Left lung (tissue), 10 donors: ENCODE measurements around the gene LYZL6. TPM values are rescaled to one million over a fixed set of nuclear protein-coding genes. Genes with fewer than 3 reads are reported as not detected.
A peak's percentile ranks its signal among the peaks of the same experiment; 100 is the strongest.

ENCODE experiments used
- ATAC-seq: fragments of 200-7000 bp; cut with Tn5 transposase; one replicate; pipeline ENCODE4 v1.9.1; 2020; ENCODE audit warnings: moderate library complexity
- DNase-seq, 4 donors: peaks; one replicate each; pipeline ENCODE4 v3.0.0-alpha.2; 2013 to 2020
- H3K27ac ChIP-seq, 2 donors: fragments of 200-600 bp; sonication (generic) in 1 of 2; one replicate each; pipeline versions ENCODE4 v1.5.0 to v1.8.0; 2020 to 2021
- H3K27me3 ChIP-seq, 2 donors: fragments of 200-600 bp; sonication (generic) in 1 of 2; one replicate each; pipeline versions ENCODE4 v1.5.0 to v1.8.0; 2020 to 2021
- H3K36me3 ChIP-seq, 2 donors: fragments of 200-600 bp; sonication (generic) in 1 of 2; one replicate each; pipeline versions ENCODE4 v1.5.0 to v1.8.0; 2020 to 2021
- H3K4me1 ChIP-seq, 2 donors: fragments of 200-600 bp; one replicate each; pipeline ENCODE4 v1.8.0; 2021
- H3K4me3 ChIP-seq, 2 donors: fragments of 200-600 bp; sonication (generic) in 1 of 2; one replicate each; pipeline versions ENCODE4 v1.5.0 to v1.8.0; 2020 to 2021; ENCODE audit warnings: mild to moderate bottlenecking in 1 of 2
- H3K9me3 ChIP-seq, 2 donors: fragments of 200-600 bp; sonication (generic) in 1 of 2; one replicate each; pipeline versions ENCODE4 v1.5.0 to v1.8.0; 2020 to 2021
- CTCF ChIP-seq, 2 donors: fragments of 200-600 bp; sonication (generic) in 1 of 2; IDR thresholded peaks; one replicate each; pipeline versions ENCODE4 v1.5.0 to v1.8.0; 2021; ENCODE audit warnings: antibody characterized with exemption in 2 of 2
- intact Hi-C, 2 donors: fragments of 100-400 bp; cut with DNase I; formaldehyde crosslinking; loops; one replicate each; pipeline versions ENCODE4 v1.11.2 to v1.14.2; 2022
- polyA plus RNA-seq, 6 donors: library from polyadenylated mRNA; unstranded; fragments of 120-200 nt; gene quantifications; one replicate each; pipeline ENCODE4 v1.2.1, GENCODE V29; 2013; ENCODE audit not compliant: insufficient read length in 6 of 6
- total RNA-seq, 2 donors: library from RNA; stranded (reverse); fragmentation: NEBNext Ultra II Directional; extraction: Animal tissue kit (Norgen Biotek cat#: 25700); gene quantifications; one replicate each; pipeline ENCODE4 v1.2.1, GENCODE V29; 2021
- donor health status: DM: no; HTN: yes; CAD: no.
- donor health status: DM: no; HTN: no; CAD: no.

The LYZL6 gene
- total and polyA plus RNA-seq, 8 donors: not detected

- no peak for TF ChIP-seq CTCF (IDR thresholded peaks at IDR 0.05)
- ATAC-seq: no peak
- H3K27me3 ChIP-seq: no peaks in the 10 kb centered on the region
- no peaks in the 10 kb centered on the region for H3K9me3 ChIP-seq
- no peak for DNase-seq
- H3K4me1 ChIP-seq: peaks cover 0 to 32% of the 10 kb centered on the region in 2 donors
- H3K4me3 ChIP-seq: no peak overlapping the region
- no peaks in the 10 kb centered on the region for H3K36me3 ChIP-seq
- intact Hi-C loops: no loop called here
- H3K27ac ChIP-seq: no peak overlapping the region
These were observed 52.2 kb downstream of the LYZL6 start for GRCh38 chr17:35891269-35891668.

GRCh38 chr17:35890774-35891155, 52.7 kb downstream of the LYZL6 start:
- ATAC-seq: no peak
- H3K4me3 ChIP-seq: no peak overlapping the region
- H3K27ac ChIP-seq: no peak overlapping the region
- intact Hi-C loops: no loop called here
- no peak for TF ChIP-seq CTCF (IDR thresholded peaks at IDR 0.05)
- H3K27me3 ChIP-seq: no peaks in the 10 kb centered on the region
- DNase-seq: no peak
- no peaks in the 10 kb centered on the region for H3K36me3 ChIP-seq
- H3K9me3 ChIP-seq: no peaks in the 10 kb centered on the region
- H3K4me1 ChIP-seq: peaks cover 0 to 27% of the 10 kb centered on the region in 2 donors

GRCh38 chr17:35889818-35890773, 53.4 kb downstream of the LYZL6 start:
- DNase-seq: peak in 2 of 4 donors; percentile 59 to 76
- Histone ChIP-seq H3K9me3 (no peaks in the 10 kb centered on the region), H3K27ac (no peak overlapping the region), H3K36me3 (no peaks in the 10 kb centered on the region), H3K27me3 (no peaks in the 10 kb centered on the region), H3K4me3 (no peak overlapping the region), H3K4me1 (peaks cover 0 to 25% of the 10 kb centered on the region in 2 donors)
- no peak for TF ChIP-seq CTCF (IDR thresholded peaks at IDR 0.05)
- intact Hi-C loops: no loop called here
- ATAC-seq: peak; percentile 30

GRCh38 chr17:35889241-35889640, 54.3 kb downstream of the LYZL6 start:
- ATAC-seq (no peak), DNase-seq (no peak)
- no peak overlapping the region for H3K27ac ChIP-seq
- H3K36me3 ChIP-seq: no peaks in the 10 kb centered on the region
- no peak overlapping the region for H3K4me3 ChIP-seq
- H3K9me3 ChIP-seq: no peaks in the 10 kb centered on the region
- no peaks in the 10 kb centered on the region for H3K27me3 ChIP-seq
- intact Hi-C loops: no loop called here
- no peak for TF ChIP-seq CTCF (IDR thresholded peaks at IDR 0.05)
- peaks cover 0 to 25% of the 10 kb centered on the region in 2 donors for H3K4me1 ChIP-seq

Other genes starting within 250 kb of the LYZL6 start
- under 1 TPM; 0.52 to 0.82 TPM for gene RASL10B, start 212.1 kb downstream of the LYZL6 start, total RNA-seq
- 1 to 10 TPM; 2.9 to 3.4 (median 3.1) TPM for gene RASL10B, start 212.1 kb downstream of the LYZL6 start, polyA plus RNA-seq
- 1 to 10 TPM in 1 of 2 donors, under 1 TPM in 1; 0.35 to 1.6 TPM for gene GAS2L2, start 190.5 kb downstream of the LYZL6 start, total RNA-seq
- 1 to 10 TPM in 4 of 6 donors, under 1 TPM in 2; 0.15 to 1.8 (median 1.1) TPM for gene GAS2L2, start 190.5 kb downstream of the LYZL6 start, polyA plus RNA-seq
- not detected for gene C17orf50, start 182.8 kb downstream of the LYZL6 start, total RNA-seq
- gene C17orf50, start 182.8 kb downstream of the LYZL6 start, polyA plus RNA-seq: under 1 TPM in 3 of 6 donors, not detected in 3; 0.16 to 0.21 (median 0.20) TPM
- 10 to 100 TPM; 39.5 to 95.0 TPM for gene MMP28, start 148.1 kb downstream of the LYZL6 start, total RNA-seq
- 1 to 10 TPM; 6.6 to 9.2 (median 8.5) TPM for gene MMP28, start 148.1 kb downstream of the LYZL6 start, polyA plus RNA-seq
- gene TAF15, start 134.2 kb downstream of the LYZL6 start, total RNA-seq: 100 to 1,000 TPM; 140 to 163 TPM
- gene TAF15, start 134.2 kb downstream of the LYZL6 start, polyA plus RNA-seq: 100 to 1,000 TPM; 232 to 277 (median 251) TPM
- gene HEATR9, start 74.8 kb downstream of the LYZL6 start, total RNA-seq: under 1 TPM in 1 of 2 donors, not detected in 1; 0.37 TPM
- under 1 TPM in 4 of 6 donors, not detected in 2; 0.17 to 0.28 (median 0.19) TPM for gene HEATR9, start 74.8 kb downstream of the LYZL6 start, polyA plus RNA-seq
- gene CCL5, start 63.4 kb downstream of the LYZL6 start, total RNA-seq: 10 to 100 TPM in 1 of 2 donors, 1 to 10 TPM in 1; 5.3 to 12.4 TPM
- 1 to 10 TPM; 2.9 to 5.8 (median 3.7) TPM for gene CCL5, start 63.4 kb downstream of the LYZL6 start, polyA plus RNA-seq
- gene RDM1, start 12.9 kb downstream of the LYZL6 start, total RNA-seq: 1 to 10 TPM in 1 of 2 donors, not detected in 1; 1.8 TPM
- 1 to 10 TPM; 2.3 to 4.2 (median 2.5) TPM for gene RDM1, start 12.9 kb downstream of the LYZL6 start, polyA plus RNA-seq
- gene CCL16, start 37.8 kb upstream of the LYZL6 start, total RNA-seq: not detected
- 1 to 10 TPM in 3 of 6 donors, under 1 TPM in 3; 0.40 to 1.2 (median 0.97) TPM for gene CCL16, start 37.8 kb upstream of the LYZL6 start, polyA plus RNA-seq
- 10 to 100 TPM; 14.2 to 23.3 TPM for gene CCL14, start 43.0 kb upstream of the LYZL6 start, total RNA-seq
- 100 to 1,000 TPM in 2 of 6 donors, 10 to 100 TPM in 4; 64.7 to 123 (median 90.9) TPM for gene CCL14, start 43.0 kb upstream of the LYZL6 start, polyA plus RNA-seq
- 1 to 10 TPM in 1 of 2 donors, under 1 TPM in 1; 0.23 to 1.3 TPM for gene CCL15, start 57.8 kb upstream of the LYZL6 start, total RNA-seq
- gene CCL15, start 57.8 kb upstream of the LYZL6 start, polyA plus RNA-seq: under 1 TPM in 4 of 6 donors, not detected in 2; 0.15 to 0.43 (median 0.33) TPM
- 1 to 10 TPM; 6.6 to 9.3 TPM for gene CCL23, start 74.3 kb upstream of the LYZL6 start, total RNA-seq
- gene CCL23, start 74.3 kb upstream of the LYZL6 start, polyA plus RNA-seq: under 1 TPM in 4 of 6 donors, not detected in 2; 0.32 to 0.52 (median 0.45) TPM
- 100 to 1,000 TPM; 227 to 348 TPM for gene CCL18, start 120.6 kb upstream of the LYZL6 start, total RNA-seq
- under 1 TPM in 1 of 6 donors, not detected in 5; 0.20 TPM for gene CCL18, start 120.6 kb upstream of the LYZL6 start, polyA plus RNA-seq
- 10 to 100 TPM in 1 of 2 donors, 1 to 10 TPM in 1; 3.2 to 40.9 TPM for gene CCL3, start 146.4 kb upstream of the LYZL6 start, total RNA-seq
- 10 to 100 TPM in 3 of 6 donors, 1 to 10 TPM in 3; 2.0 to 18.6 (median 10.2) TPM for gene CCL3, start 146.4 kb upstream of the LYZL6 start, polyA plus RNA-seq
- gene CCL4, start 160.1 kb upstream of the LYZL6 start, total RNA-seq: 10 to 100 TPM in 1 of 2 donors, 1 to 10 TPM in 1; 6.4 to 62.0 TPM
- 10 to 100 TPM in 1 of 6 donors, 1 to 10 TPM in 4, under 1 TPM in 1; 0.72 to 11.4 (median 5.7) TPM for gene CCL4, start 160.1 kb upstream of the LYZL6 start, polyA plus RNA-seq
- 1 to 10 TPM; 6.7 to 8.8 TPM for gene TBC1D3B, start 232.9 kb upstream of the LYZL6 start, total RNA-seq
- 10 to 100 TPM; 11.2 to 26.5 (median 17.9) TPM for gene TBC1D3B, start 232.9 kb upstream of the LYZL6 start, polyA plus RNA-seq